Left kidney (tissue), 2 donors: ENCODE results near the gene ALG10B. TPM values are rescaled to one million over a fixed set of nuclear protein-coding genes. Genes with fewer than 3 reads are reported as not detected.

Source experiments
- DNase-seq: peaks from one replicate; pipeline ENCODE4 v3.0.0-alpha.2; 2013
- polyA plus RNA-seq: library from polyadenylated mRNA; unstranded; fragments of 120-200 nt; gene quantifications from one replicate; pipeline ENCODE4 v1.2.1, GENCODE V29; 2013; ENCODE audit not compliant: insufficient read length

The ALG10B gene
- polyA plus RNA-seq, 1 donor: 15.7 TPM

GRCh38 chr12:38370311-38370710, 53.7 kb downstream of the ALG10B start:
- no peak for DNase-seq

- no peak for DNase-seq
Measured at GRCh38 chr12:38373784-38374183, 57.2 kb downstream of the ALG10B start.

GRCh38 chr12:38374751-38375150, 58.2 kb downstream of the ALG10B start:
- no peak for DNase-seq
